SHP77 treated with DMSO at 0.1 percent for 48 hours (cell line): ENCODE data around the gene NPC1L1.

ENCODE experiments used
- DNase-seq: peaks from one replicate; lab custom pipeline; 2025; lab: John Stamatoyannopoulos, UW

NPC1L1 gene

GRCh38 chr7:44541028-44541869 is at the start of gene NPC1L1:
TSS of gene NPC1L1 (minus strand) at chr7:44541330. CDS start at chr7:44541259, 71 bp downstream.
- no peak for DNase-seq

- DNase-seq = no peak
Measured at GRCh38 chr7:44590910-44591309, 49.8 kb upstream of the NPC1L1 start.

GRCh38 chr7:44587843-44588711 is 46.9 kb upstream of the NPC1L1 start:
- peak; percentile 50 for DNase-seq

GRCh38 chr7:44583146-44583865 is 42.2 kb upstream of the NPC1L1 start:
- no peak for DNase-seq

GRCh38 chr7:44581879-44582603 is 40.9 kb upstream of the NPC1L1 start, which contains the start of gene TMED4:
TSS of gene TMED4 (minus strand) at chr7:44582231. CDS start at chr7:44582206, 25 bp downstream.
- DNase-seq = peak; percentile 99

- DNase-seq = no peak
Measured at GRCh38 chr7:44580945-44581878, 40.1 kb upstream of the NPC1L1 start.

GRCh38 chr7:44576228-44576627 is 35.1 kb upstream of the NPC1L1 start:
- no peak for DNase-seq

GRCh38 chr7:44575054-44575453 is 33.9 kb upstream of the NPC1L1 start:
- no peak for DNase-seq

- DNase-seq = no peak
Measured at GRCh38 chr7:44574287-44574872, 33.2 kb upstream of the NPC1L1 start.

GRCh38 chr7:44573464-44574286 is 32.5 kb upstream of the NPC1L1 start, which contains the start of gene DDX56:
TSS of gene DDX56 (minus strand) at chr7:44573908. CDS start at chr7:44573895, 13 bp downstream.
- DNase-seq = peak; percentile 95

- DNase-seq = no peak
Measured at GRCh38 chr7:44572771-44573170, 31.6 kb upstream of the NPC1L1 start.

GRCh38 chr7:44569959-44570358 is 28.8 kb upstream of the NPC1L1 start:
- DNase-seq = no peak

GRCh38 chr7:44568771-44569560 is 27.8 kb upstream of the NPC1L1 start:
- no peak for DNase-seq

GRCh38 chr7:44567884-44568283 is 26.8 kb upstream of the NPC1L1 start:
- DNase-seq = no peak

GRCh38 chr7:44566680-44567079 is 25.6 kb upstream of the NPC1L1 start:
- no peak for DNase-seq

- DNase-seq = no peak
Measured at GRCh38 chr7:44565795-44566559, 24.8 kb upstream of the NPC1L1 start.

GRCh38 chr7:44565097-44565794 is 24.1 kb upstream of the NPC1L1 start:
- DNase-seq = peak; percentile 16
